Femur (tissue), 1 donor: ENCODE results near the gene PAN3.
"Not testable (repeated sequence)": the region's sequence is repeated elsewhere in the genome, so short reads cannot be mapped to it uniquely, and the experiment has no call there.

Source experiments
- DNase-seq: peaks from one replicate; pipeline ENCODE4 v3.0.0-alpha.2; 2017

The PAN3 gene

DNA sequence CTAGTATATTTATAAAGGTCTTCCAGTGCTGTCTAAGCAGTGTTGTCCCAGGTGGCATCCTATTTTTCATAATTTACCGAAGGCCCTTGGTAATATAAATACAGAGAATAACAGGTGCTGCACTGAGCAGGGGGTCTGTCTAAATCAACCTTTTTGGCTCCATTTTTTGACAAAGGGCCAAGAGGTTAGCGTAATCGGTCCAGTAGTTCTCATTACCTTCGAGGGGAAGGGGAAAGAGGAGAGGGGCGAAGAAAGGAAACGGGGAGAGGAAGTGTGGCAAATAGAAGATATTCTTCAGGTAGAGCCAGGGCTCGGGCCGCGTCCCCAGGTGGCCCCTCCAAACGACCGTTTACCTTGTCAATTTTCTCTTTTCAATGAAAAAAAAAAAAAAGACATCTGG, 749 bp upstream of the PAN3 start:
- no peak for DNase-seq

DNA sequence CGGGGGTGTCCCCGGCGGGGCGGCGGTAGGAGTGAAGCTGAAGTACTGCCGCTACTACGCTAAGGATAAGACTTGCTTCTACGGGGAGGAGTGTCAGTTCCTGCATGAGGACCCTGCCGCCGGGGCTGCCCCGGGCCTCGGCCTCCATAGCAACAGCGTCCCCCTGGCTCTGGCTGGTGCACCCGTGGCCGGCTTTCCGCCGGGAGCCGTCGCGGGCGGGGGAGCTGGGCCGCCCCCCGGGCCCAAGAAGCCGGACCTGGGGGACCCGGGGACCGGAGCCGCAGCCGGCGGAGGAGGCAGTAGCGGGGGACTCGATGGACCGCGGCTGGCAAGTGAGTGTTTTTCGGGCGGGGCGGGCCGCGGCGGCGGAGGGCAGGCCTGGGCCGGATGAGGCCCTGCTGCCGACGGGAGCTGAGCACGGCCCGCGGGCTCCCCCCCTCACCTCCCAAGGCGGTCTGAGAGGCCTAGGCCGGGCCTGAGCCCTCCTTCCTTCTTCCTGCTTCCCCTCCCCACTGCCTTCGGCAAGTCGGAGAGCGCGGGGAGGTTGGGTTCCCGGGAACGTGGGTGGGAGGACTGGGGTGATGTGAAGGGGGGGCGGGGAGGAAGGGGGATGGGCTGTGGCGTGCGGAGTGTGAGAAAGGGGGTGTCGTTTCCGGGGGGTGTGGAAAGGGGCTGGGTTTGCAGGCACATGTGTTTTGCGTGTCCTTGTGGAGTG, 568 bp downstream of the PAN3 start:
- peak; percentile 96 for DNase-seq

DNA sequence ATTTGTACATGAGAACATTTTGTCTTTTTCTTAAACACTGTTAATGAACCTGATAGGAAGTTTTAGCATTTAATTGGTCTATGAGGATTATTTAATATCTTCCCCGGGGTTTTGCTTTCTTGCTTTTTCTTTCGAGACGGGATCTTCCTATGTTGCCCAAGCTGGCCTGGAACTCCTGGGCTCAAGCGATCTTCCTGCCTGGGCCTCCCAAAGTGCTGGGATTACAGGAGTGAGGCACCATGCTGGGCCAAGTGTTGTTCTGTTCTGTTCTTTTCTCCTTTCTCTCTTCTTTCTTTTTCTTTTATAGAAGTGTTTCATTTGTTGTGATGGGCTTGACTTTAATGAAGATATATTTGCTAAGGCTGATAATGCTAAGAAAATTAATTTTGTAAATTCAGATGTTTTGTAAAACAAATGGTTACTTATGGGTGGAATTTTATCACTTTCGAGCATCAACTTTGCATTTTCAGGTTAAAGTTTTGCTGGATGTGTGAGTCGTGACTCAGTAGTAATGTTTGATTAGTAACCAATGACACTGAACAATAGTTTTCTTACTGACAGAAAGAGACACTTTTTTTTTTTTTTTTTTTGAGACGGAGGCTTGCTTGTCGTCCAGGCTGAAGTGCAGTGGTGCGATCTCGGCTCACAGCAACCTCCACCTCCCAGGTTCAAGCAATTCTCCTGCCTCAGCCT, 2.2 kb downstream of the PAN3 start:
- DNase-seq = no peak

DNA sequence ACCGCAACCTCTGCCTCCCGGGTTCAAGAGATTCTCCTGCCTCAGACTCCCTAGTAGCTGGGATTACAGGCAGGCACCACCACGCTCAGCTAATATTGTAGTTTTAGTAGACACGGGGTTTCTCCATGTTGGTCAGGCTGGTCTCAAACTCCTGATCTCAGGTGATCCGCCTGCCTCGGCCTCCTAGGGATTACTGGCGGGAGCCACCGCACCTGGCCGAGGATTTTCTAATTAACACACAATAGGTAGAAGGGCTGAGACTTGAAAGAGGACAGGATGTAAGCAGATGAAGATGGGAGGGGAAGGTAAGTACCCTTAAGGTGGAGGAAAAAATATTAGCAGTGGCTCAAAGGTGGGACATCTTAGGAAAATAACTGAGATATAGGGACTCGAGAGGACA, 3.2 kb downstream of the PAN3 start:
- DNase-seq = not testable (repeated sequence)

DNA sequence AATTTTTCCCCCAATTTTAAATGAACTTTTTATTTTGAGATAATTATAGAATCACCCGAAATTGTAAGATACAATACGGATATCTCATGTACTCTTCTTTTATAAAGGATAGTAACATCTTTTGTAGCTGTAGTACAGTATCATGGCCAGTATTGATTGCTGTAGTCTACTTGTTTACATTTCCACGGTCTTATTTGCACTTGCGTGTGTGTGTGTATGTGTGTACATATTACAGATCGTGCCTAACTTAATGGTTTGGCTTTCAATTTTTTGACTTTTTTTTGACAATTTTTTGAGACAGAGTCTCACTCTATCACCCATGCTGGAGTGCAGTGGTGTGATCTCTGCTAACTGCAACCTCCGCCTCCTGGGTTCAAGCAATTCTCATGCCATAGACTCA, 6.7 kb downstream of the PAN3 start:
- no peak for DNase-seq

DNA sequence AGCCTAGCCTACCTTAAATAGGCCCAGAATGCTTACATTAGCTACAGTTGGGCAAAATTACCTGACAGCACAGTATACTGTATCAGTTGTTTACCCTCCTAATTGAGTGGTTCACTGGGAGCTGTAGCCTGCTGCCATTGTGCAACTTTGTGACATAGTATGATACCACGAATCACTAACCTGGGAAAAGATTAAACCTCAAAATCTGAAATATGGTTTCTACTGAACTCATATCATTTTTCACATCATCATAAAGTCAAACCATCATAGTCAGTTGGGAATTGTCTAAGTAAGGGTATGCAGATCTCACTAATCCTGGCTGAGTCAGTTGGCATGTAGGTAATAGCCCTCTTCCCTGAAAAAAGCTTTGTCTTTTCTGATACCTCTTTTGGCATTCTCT, 9.2 kb downstream of the PAN3 start:
- no peak for DNase-seq

DNA sequence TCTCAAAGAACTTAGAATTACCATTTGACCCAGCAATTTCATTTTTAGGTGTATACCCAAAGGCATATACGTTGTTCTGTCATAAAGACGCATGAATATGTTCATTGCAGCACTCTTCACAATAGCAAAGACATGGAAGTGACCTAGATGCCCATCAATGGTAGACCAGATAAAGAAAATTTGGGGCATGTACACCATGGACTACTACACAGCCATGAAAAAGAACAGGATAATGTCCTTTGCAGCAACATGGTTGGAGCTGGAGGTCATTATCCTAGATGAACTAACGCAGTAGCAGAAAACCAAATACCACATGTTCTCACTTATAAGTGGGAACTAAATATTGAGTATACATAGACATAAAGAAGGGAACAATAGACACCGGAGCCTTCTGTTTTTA, 20.7 kb downstream of the PAN3 start:
- no peak for DNase-seq

DNA sequence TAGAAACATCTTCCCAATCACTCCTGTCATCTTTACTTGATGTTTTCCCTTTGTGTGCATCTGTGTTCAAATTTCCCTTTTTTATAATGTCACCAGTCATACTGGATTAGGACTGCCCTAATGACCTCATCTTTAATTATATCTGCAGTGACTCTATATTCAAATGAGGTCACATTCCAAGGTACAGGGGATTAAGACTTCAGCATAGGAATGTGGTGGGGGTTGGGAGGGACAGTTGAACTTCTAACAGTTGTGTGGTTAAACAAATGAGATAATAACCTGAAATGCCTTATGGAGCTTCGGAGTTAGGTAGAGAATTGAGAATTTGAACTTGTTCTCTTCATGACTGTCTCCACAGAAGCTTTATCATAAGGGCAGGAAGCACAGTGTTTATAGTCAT, 23.0 kb downstream of the PAN3 start:
- DNase-seq = no peak

DNA sequence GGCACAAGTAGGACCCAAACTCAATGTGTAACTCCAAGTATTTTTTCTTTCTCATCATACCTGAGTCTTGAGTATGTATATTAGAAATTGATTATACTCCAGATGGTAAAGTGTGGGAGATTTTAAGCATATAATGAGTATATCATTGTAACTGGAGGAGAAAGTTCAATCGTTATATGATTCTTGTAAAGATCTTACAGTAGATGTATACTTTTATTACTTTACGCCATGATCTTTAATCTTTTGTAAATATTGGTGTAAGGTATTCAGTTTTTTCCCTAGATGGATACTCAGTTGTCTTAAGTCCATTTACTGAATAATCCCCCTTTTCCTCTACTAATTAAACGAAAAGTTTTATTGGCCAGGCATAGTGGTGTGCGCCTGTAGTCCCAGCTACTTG, 25.2 kb downstream of the PAN3 start:
- no peak for DNase-seq

DNA sequence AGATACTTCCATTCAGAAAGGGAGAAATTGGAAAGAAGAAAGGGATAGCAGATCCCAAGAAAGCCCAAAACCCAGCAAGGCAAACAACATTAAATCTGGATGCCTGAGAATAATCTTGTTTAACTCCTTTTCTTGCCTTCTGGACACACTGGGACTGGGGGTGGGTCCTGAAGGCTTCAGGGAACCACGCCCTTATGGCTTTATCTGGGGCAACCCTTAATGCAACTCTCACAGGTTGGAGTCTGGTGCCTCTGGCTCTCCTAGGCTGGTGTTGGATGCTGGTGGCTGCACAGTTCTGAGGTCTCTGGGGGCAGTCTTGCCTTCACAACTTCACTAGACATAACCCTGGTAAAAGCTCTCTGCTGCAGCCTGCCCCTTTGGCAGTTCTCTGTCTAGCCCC, 27.9 kb downstream of the PAN3 start:
- DNase-seq = no peak

DNA sequence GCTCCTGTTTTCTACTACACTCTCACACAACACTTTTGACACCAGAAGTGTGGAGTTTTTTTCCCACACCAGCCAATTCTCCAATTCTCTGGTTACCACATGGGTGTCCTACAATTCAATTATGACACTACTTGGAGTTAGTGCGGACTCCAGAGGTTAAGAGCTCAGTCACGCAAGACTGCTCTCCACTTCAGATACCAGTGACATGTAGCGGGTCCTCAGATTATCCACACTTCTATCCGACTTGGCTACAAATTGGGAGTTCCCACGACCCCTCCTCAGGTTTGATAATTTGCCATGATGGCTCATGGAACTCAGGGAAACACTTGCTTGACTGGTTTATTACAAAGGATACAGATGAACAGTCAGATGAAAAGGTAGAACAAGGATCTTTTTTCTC, 32.9 kb downstream of the PAN3 start:
- DNase-seq = no peak

DNA sequence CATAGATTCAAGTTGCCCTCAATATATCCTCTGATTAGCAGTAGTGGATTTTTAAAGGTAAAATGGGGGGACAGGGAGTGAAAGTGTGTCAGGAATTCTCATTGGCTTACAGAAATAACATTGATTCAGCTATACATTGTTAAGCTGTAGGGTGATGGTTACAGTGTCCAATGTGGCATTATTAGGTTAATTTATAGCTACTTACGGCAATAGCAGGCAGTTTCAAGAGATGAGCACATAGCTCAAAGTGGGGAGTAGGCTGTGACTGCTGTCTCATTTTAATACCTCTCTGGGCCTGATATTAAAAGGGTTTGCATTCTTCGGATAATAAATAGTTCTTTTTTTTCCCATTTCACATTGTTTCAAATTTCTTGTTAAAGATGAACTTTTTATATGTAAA, 34.6 kb downstream of the PAN3 start:
- DNase-seq = no peak

DNA sequence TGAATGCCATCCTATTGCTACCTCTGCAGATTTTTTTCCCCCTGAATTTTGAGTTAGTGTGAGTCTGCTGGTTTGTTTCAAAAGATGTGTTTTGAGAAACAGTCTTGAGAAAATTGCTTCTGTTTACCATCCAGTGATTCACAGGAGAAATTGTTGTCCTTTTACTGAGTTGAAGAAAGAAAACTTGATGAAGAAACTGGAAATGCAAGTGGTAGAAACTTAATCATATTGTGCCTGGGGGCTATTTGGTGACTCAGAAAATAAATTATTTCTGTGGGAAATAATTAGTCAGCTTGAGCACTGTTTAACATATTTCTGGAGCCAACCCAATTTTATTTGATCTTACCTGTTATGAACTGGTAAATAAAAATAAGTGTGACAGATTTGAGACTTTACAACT, 35.4 kb downstream of the PAN3 start:
- DNase-seq = no peak

DNA sequence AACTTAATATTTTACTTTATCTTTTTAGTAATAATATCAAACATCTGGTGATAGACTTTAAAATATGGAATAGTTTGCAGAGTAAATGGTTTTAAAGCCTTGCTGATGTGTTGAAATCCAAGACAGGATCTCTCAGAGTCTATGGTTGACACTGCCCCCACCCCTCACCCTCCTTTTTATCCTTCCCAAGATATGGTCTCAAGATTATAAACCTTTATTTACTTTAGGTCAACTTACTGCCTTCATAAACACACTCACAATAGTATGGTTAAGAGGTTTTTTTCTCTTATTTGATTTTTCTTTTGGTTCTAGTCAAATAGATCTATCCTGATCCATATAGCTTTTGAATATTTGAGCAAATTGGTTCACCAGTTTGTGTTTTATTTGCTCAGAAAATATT, 39.0 kb downstream of the PAN3 start:
- no peak for DNase-seq

DNA sequence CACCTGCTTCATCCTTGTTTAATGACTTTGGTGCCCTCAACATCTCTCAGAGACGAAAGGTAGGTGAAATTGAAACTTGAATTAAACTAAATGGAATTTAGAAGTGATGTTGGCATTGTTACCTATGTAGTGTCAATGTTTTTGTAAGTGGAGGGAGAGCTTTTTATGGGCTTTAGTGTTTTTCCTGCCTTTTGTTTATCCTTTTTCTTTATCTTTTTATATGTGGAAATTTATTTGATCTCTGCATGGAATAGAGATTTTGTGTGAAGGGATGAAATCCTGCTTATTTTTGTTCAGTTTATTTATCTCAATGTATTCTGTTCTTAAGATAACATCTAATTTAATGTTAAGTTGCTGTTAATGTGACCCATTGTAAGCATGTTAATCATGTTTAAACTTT, 39.5 kb downstream of the PAN3 start:
- no peak for DNase-seq

DNA sequence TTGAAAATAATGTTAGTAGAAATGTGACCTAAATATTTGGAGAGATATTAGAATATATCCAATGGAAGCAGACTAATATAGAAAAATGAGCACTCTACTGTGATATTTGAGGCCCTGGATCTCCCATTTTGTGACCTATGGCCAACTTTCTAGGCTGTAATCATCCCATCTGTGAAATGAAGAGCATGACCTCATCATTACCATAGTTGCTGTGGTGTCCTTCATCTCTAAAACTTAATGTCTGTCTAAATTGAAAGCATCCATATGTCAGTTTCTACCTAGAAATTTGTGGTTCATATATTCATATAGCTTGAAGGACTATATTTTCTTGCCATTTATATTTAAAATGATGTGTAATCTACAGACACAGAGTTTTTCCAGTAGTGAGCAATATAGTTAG, 41.6 kb downstream of the PAN3 start:
- DNase-seq = no peak

DNA sequence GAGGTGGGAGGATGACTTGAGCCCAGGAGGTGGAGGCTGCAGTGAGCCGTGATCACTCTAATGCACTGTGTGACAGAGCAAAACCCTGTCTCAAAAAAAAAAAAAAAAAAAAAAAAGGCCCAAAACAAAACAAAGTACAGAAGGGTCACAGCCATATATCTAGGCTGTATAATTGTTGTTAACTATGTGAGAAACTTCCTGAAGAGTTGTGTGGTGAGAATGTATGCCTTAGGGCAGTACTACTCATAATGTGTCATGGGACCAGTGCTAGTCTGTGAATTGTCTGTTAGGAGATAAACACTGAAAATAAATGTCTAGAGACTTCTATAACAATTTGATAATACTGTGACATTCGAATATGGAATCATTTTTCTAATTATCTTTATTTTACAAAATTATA, 43.1 kb downstream of the PAN3 start:
- no peak for DNase-seq

DNA sequence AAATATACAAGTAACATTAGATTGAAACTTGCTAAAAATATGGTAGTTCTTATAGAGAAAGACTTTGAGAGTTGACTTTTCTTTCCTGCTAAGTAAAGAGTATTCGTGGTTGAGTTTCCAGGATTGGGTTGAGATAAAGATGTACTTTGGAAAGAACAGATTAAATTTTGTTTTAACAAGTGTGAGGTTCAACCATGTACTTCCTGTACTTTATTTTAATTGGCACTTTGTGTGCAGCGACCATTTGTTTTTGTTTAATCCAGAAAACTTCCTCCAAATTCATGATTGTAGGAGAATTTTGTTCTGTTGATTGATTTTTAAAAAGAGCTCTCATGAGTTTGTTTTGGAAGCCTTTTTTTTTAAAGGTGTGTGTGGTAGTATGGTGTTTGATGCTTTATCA, 46.9 kb downstream of the PAN3 start:
- DNase-seq = no peak

DNA sequence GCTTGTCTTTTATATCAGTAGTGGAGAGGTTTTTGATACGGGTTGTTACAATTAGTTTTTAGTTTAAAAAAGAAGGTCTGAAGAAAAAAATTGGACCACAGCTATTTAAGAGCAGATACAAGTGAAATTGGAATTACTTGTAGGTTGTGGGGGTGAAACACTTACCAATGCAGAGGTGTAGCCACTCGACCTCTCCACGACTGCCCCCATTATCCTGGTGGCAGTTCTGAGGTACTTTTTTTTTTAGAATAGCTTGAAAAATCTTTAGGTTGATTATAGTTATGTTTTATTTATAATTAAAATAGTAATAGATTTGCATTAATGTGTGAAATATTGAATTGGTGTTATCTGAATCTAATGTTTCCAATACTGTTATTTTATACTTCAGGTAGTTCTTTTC, 60.7 kb downstream of the PAN3 start:
- DNase-seq = no peak

DNA sequence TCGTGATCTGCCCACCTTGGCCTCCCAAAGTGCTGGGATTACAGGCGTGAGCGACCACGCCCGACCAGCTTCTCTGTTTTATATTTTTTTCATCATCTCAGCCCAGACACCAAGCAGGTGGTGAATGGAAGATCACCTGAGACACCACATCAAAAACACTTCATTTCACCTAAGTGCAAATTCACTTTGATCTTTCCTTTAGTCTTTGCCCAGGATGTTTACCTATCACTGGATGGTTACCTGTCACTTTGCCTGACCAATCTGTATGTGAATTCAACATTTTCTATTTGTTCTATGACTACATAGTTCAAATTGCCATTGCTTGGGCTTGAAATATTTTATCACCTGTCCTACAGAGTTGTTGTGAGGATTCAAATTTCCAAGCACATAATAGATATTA, 65.7 kb downstream of the PAN3 start:
- DNase-seq = no peak

DNA sequence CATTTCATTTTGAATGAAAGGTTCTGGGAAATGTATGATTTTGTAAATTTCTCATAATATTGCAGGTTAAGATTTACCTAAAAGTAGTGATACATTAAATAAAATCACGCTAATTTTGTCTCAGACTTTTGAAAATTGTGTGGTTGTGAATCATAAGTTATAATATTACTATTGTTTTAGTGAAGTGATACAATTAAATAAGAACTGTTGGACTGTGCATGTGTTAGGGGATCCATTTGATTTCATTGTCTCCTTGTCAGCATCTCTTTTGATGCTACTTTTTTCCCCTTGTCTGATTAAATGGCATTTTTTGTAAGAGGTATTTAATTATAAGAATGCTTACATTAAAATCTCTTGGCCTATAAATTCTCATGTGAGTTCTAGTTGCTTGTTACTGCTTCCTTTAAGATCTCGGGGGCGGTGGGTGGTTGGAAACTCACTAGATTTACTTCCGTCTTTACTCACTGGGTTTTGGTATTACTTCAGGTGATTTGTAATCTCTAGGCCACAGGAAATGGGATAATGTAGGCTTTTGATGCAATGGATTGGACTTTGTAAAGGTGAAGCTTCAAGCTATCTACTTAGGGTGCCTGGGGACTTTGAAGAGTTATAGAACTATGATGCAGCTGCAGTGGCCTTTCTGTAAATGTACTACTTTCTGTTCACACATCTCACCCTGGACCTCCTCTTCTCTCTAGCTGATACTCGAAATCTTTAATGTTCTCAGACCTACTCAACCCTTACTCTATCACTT, 66.5 kb downstream of the PAN3 start:
- no peak for DNase-seq

DNA sequence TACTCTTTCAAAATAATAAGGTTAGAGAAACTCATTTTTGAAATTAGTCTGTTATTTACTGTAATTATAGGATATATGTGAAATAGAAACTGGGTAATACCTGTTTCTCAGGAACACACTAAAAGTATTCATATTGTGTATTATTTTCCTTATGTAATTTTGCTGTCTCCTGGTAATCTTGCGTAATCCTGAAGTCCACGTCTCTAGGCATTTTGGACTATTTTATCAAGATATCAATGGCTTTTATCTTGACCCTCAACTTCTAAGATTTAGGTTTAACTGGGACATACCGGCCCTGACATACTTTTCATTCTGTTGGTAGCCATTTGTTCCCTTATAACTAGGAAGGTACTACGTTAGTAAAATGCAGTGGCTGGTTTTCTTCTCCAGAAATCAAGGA, 80.3 kb downstream of the PAN3 start:
- DNase-seq = no peak

DNA sequence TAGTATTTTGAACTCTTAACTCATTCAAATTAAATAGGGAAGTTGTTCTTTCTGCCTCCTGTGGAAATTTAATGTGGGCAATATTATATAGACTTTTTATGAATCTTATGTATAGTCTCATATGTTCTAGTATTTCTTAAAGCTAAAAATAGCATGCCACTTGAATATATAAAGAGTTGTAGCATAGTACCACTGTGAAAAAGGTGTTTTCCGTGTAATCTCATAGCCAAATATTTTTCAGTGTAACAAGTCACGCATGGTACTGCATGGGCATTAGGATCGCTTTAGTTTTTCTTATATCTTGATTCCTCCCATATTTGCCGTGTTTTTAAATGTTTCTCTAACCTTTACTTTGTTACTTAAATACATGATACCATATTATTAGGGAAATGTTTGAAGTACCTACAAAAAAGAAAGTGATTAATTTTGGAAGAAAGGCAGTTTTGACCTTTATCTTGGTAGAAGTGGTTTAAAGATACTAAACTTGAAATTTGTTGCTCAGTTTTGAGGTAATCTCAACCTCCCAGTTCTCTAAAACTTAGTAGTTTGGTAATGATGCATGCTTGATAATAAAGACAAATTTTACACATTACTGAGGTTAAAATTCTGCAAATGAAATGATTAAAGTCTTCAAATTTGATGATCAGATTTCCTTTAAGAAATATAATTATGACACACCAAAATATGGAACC, 81.2 kb downstream of the PAN3 start:
- DNase-seq = no peak

DNA sequence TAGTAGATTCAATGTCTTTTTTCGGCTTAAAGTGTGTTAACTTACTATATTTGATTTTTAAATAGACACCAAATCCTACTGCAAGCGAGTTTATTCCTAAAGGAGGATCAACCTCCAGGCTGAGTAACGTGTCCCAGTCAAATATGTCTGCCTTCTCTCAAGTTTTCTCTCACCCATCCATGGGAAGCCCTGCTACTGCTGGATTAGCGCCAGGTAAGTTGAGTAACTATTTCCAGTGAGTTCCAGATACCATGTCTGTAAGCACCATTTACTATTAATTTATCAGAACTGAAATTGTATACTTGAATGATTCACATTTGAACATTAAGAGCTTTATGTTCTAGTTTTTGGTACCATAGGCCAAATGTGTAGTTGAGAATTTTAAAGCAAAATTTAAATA, 81.8 kb downstream of the PAN3 start:
- no peak for DNase-seq
